A673 (cell line): ENCODE data around the gene TRMT6. TPM values are rescaled to one million over a fixed set of nuclear protein-coding genes. Genes with fewer than 3 reads are reported as not detected.

Source experiments
- BruUV-seq: library from RNA; stranded (reverse); fragments of 400-500 nt; replicated peaks from 2 replicates; lab custom pipeline; 2021; lab: Mats Ljungman, UMichigan
- CTCF ChIA-PET: fragments of 300-600 bp; sonication (Branson Sonifier 250); formaldehyde crosslinking; loops from one replicate; lab custom pipeline; 2022; ENCODE audit warnings: antibody characterized with exemption; lab: Charles Lee
- POLR2A ChIA-PET: fragments of 300-600 bp; sonication (Branson Sonifier 250); formaldehyde crosslinking; loops from one replicate; lab custom pipeline; 2022; ENCODE audit warnings: antibody characterized with exemption; ENCODE audit not compliant: low non-redundant PET; lab: Charles Lee
- DNase-seq: peaks from one replicate; pipeline ENCODE4 v3.0.0-alpha.2; 2015; ENCODE audit warnings: low spot score
- H3K27ac ChIP-seq: fragments of 200-600 bp; sonication (generic); 2 replicates; pipeline ENCODE4 v1.5.1; 2016; ENCODE audit warnings: mixed run types, low read depth, mild to moderate bottlenecking, mixed read lengths, antibody characterized with exemption, low read length; ENCODE audit not compliant: poor library complexity, severe bottlenecking
- H3K27me3 ChIP-seq: fragments of 200-600 bp; sonication (generic); replicated peaks from 2 replicates; pipeline ENCODE4 v1.6.1; 2017; ENCODE audit warnings: mixed run types, low read depth, mild to moderate bottlenecking, mixed read lengths, antibody characterized with exemption, low read length; ENCODE audit not compliant: insufficient read depth, poor library complexity
- H3K36me3 ChIP-seq: fragments of 200-600 bp; sonication (generic); 2 replicates; pipeline ENCODE4 v1.6.1; 2016; ENCODE audit warnings: mixed run types, mild to moderate bottlenecking, mixed read lengths, antibody characterized with exemption, low read length; ENCODE audit not compliant: insufficient read depth, poor library complexity, severe bottlenecking
- H3K4me1 ChIP-seq: fragments of 200-600 bp; sonication (generic); 2 replicates; pipeline ENCODE4 v1.6.1; 2017; ENCODE audit warnings: mixed run types, mild to moderate bottlenecking, mixed read lengths, antibody characterized with exemption, low read length; ENCODE audit not compliant: insufficient read depth, poor library complexity, severe bottlenecking
- H3K4me3 ChIP-seq: fragments of 200-600 bp; sonication (generic); 2 replicates; pipeline ENCODE4 v1.5.1; 2016; ENCODE audit warnings: low read depth, mixed run types, mild to moderate bottlenecking, mixed read lengths, low read length; ENCODE audit not compliant: poor library complexity, severe bottlenecking
- H3K9me3 ChIP-seq: fragments of 200-600 bp; sonication (generic); 2 replicates; pipeline ENCODE4 v1.6.1; 2016; ENCODE audit warnings: mixed run types, low read depth, mild to moderate bottlenecking, mixed read lengths, antibody characterized with exemption, low read length; ENCODE audit not compliant: poor library complexity, severe bottlenecking
- EZH2 ChIP-seq: fragments of 200-600 bp; sonication (generic); IDR thresholded peaks from 2 replicates; pipeline ENCODE4 v1.6.1; 2017; ENCODE audit warnings: borderline replicate concordance, low read depth, mild to moderate bottlenecking, mixed read lengths, antibody characterized with exemption, low read length; ENCODE audit not compliant: poor library complexity, severe bottlenecking
- intact Hi-C: fragments of 100-400 bp; cut with micrococcal nuclease; formaldehyde crosslinking; loops from one replicate; pipeline ENCODE4 v1.10.0; 2022; ENCODE audit not compliant: unreplicated experiment
- total RNA-seq: library from RNA; stranded (reverse); gene quantifications from 2 replicates; pipeline ENCODE4 v1.2.3, GENCODE V29; 2021
- TF ChIP-seq, protein P1 (sequence below): fragments of 300-800, 200-600 bp; sonication (generic); conservative IDR thresholded peaks from 2 replicates; pipeline ENCODE4 v1.5.1; 2017; ENCODE audit warnings: low read depth, mild to moderate bottlenecking, antibody characterized with exemption, low read length, moderate library complexity, mixed read lengths

The TRMT6 gene
- total RNA-seq, 1 experiment from 2014 or later: 41.6 TPM

DNA sequence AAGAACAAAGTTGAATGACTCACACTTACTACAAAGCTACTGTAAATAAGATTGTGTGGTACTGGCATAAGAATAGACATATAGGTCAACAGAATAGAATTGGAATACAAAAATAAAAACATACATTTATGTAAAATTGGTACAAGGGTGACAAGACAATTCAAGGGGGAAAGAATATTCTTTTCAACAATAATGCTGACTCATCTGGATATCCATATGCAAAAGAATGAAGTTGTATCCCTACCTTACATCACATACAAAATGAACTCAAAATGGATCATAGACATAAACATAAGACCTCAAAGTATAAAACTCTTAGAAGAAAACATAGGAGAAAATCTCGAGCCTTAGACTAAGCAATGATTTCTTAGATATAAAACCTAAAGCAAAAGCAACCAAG lies 50.9 kb downstream of the TRMT6 start:
- ChIA-PET POLR2A (no interaction called here), CTCF (no interaction called here)
- no peak for DNase-seq
- no peaks in the 10 kb centered on the region for H3K36me3 ChIP-seq
- no peaks in the 10 kb centered on the region for H3K9me3 ChIP-seq
- H3K27ac ChIP-seq: no peak overlapping the region
- H3K4me1 ChIP-seq: no peaks in the 10 kb centered on the region
- BruUV-seq: no TSS peak
- H3K27me3 ChIP-seq: peaks cover 7% of the 10 kb centered on the region
- intact Hi-C loops: no loop called here
- TF ChIP-seq, protein P1, sequence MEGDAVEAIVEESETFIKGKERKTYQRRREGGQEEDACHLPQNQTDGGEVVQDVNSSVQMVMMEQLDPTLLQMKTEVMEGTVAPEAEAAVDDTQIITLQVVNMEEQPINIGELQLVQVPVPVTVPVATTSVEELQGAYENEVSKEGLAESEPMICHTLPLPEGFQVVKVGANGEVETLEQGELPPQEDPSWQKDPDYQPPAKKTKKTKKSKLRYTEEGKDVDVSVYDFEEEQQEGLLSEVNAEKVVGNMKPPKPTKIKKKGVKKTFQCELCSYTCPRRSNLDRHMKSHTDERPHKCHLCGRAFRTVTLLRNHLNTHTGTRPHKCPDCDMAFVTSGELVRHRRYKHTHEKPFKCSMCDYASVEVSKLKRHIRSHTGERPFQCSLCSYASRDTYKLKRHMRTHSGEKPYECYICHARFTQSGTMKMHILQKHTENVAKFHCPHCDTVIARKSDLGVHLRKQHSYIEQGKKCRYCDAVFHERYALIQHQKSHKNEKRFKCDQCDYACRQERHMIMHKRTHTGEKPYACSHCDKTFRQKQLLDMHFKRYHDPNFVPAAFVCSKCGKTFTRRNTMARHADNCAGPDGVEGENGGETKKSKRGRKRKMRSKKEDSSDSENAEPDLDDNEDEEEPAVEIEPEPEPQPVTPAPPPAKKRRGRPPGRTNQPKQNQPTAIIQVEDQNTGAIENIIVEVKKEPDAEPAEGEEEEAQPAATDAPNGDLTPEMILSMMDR: no peak
- TF ChIP-seq EZH2: no peak
- no peak overlapping the region for H3K4me3 ChIP-seq

DNA sequence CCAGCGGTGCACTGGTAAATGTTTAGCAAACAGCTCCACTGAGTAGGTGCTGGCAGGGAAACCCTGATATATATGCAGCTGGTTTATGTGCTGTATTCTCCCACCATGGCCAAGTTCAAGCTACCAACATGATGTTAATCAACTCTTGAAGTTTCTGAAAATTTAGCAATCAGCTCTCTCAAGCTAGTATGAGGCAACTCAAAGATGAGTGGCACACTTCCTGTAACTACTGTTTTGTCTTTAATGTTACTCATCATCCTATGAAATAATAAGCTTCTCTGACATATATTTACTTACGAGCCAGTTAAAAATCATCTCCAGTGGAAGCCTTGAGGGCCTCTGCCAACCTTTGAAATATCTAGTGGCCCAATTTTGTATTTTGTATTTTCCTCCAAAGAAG lies 54.7 kb downstream of the TRMT6 start:
- Histone ChIP-seq H3K4me1 (no peaks in the 10 kb centered on the region), H3K27me3 (peaks cover 7% of the 10 kb centered on the region), H3K9me3 (no peaks in the 10 kb centered on the region), H3K4me3 (no peak overlapping the region), H3K36me3 (no peaks in the 10 kb centered on the region), H3K27ac (no peak overlapping the region)
- TF ChIP-seq EZH2: no peak
- TF ChIP-seq, protein P1: no peak
- DNase-seq: no peak
- no TSS peak for BruUV-seq
- POLR2A ChIA-PET: no interaction called here
- CTCF ChIA-PET: no interaction called here
- intact Hi-C loops: no loop called here

DNA sequence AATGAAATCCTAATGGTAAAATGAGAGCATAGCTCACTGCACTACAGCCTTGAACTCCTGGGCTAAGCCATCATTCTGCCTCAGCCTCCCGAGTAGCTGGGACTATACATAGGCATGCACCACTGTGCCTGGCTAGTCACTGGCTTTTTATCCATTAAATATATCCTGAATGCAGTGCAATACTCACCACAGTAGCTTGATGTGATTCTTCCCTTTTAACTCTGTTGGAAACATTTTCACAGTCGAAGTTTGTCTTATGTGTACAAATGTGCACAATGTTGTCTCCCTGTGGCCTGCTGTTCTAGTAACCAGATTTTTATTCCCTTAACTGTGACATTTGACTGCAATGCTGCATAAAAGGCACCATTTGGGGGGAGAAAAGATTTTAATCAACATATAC lies 56.7 kb downstream of the TRMT6 start:
- intact Hi-C loops: no loop called here
- CTCF ChIA-PET: no interaction called here
- H3K4me3 ChIP-seq: no peak overlapping the region
- H3K36me3 ChIP-seq: no peaks in the 10 kb centered on the region
- no peak overlapping the region for H3K27ac ChIP-seq
- H3K4me1 ChIP-seq: no peaks in the 10 kb centered on the region
- BruUV-seq: no TSS peak
- H3K9me3 ChIP-seq: no peaks in the 10 kb centered on the region
- TF ChIP-seq EZH2: no peak
- TF ChIP-seq, protein P1: no peak
- no peak for DNase-seq
- POLR2A ChIA-PET: no interaction called here
- H3K27me3 ChIP-seq: peaks cover 9% of the 10 kb centered on the region
